NCI-H748 (cell line): ENCODE measurements around the gene COL20A1.
"Not testable (repeated sequence)": the region's sequence is repeated elsewhere in the genome, so short reads cannot be mapped to it uniquely, and the experiment has no call there.

Experiments
- DNase-seq: peaks from one replicate; lab custom pipeline; 2025; ENCODE audit not compliant: unreplicated experiment; lab: John Stamatoyannopoulos, UW

COL20A1 gene

DNA sequence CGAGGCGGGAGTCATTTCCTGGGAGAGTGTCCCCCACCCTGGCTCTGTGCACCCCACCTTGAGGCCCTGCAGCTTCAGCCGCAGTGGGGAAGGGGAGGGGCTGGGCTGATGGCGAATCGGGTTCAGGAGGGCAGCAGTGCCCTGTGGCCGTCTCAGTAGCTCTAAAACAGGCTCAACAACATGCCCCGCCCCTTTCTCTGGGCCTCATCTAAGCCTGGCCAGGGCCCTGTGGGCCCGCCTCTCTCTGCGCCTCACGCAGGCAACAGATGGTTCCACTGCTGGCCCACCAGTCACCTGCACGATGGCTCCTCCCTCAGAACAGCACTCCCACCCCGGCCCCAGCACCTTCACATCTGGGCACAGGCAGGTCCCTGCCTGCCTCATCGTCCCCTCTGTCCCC lies 38.0 kb downstream of the COL20A1 start:
- DNase-seq = no peak

DNA sequence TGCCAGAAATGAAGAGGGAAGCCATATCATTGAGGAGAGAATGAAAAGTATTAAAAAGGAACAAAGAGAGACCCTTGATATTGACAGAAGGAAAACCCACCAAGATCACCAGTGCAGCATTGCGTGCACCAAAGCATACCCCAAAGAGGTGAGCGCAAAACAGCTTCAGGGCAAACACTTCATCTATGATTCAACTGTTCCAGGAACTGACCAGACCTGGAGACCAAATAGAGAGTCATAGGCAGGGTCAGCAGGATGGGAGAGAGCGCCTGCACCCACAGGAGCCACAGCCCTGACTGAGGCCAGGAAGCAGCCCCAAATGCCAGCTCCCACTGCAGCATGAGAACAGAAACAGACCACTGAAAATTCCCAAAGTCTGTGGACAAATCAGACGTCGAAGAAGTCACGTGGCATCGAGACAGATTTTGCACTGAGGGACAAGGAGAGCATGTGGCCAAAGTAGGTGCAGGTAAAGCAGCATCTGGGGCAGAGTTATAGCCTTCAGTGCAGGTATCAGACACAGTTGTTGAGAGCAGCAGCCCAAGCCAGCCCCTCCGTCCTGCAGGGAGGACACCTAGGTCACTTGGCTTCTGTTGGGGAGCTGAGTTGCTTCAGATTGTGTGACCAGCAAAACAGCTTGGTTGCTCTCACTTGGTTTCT lies 38.9 kb downstream of the COL20A1 start:
- DNase-seq = no peak

DNA sequence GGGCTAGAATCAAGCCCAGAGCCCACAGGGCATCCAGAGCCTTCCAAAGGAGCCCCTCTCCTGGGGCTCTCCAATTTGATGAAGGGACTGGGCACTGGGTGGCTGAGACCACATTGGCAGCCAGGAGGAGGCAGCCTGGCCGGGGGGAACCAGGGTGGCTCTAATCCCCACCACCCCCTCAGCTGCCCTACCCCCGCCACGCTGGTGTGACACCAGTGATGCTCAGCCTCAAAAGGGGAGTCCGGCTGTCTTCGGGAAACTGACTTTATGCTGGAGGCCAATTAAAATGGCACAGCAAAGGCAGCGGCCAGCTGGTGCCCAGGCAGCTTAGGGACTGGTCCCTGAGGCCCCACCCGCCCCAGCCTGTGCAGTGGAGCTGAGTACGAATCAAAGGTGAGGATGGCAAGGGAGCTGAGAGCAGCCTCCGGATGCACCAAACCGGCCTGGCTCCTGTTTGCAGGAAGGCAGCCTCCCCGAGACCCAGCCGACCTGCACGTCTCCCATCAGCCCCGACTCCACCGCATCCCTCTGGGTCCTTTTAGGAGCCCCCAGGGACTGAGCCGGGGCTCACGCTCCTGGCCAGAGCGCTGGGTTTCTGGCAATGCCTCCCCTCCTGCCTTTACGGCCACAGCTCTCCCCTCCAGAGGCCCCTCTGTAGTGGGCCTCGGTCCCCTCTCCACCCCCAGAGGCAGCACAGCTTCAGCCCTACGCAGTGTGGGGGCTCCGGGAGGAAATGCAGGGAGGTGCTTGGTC lies 39.7 kb downstream of the COL20A1 start:
- DNase-seq = no peak

DNA sequence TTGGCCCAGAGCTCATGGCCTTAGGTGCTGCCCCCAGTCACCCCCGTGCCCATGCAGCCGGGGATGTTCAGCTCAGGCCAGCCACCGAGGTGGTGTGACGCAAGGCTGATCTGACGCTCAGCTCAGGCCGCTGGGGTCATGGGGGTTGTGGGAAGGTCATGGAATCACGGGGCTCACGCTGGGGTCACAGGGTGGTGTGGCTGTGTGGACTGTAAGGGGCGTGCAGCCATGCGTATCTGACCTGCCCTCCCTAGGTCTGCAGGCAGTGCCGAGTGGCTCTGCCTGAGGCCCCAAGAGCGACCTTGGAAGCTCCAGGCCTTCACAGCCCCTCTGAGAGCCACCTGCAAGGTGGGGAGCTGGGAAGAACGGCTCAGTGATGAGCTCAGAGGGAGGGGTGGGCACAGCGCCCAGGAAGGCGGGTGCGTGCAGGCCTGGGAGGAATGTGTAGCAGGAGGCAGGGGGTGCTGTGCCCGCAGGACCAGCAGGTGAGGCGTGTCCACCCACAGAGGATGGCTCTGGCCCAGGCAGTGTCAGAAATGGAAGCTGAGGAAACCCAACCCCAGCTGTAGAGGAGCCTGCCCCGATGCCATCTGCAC lies 40.4 kb downstream of the COL20A1 start:
- DNase-seq = no peak

DNA sequence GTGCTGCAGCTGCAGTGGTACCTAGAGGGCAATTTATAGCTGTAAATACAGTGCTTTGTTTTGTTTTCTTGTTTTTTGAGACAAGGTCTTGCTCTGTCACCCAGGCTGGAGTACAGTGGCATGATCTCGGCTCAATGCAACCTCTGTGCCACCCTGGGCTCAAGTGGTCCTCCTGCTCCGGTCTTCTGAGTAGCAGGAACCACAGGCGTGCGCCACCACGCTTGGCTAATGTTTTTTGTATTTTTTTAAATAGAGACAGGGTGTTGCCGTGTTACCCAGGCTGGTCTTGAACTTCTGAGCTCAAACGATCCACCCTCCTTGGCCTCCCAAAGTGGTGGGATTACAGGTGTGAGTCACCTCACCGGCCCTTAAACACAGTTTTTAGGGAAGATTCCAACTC lies 41.4 kb downstream of the COL20A1 start:
- no peak for DNase-seq

DNA sequence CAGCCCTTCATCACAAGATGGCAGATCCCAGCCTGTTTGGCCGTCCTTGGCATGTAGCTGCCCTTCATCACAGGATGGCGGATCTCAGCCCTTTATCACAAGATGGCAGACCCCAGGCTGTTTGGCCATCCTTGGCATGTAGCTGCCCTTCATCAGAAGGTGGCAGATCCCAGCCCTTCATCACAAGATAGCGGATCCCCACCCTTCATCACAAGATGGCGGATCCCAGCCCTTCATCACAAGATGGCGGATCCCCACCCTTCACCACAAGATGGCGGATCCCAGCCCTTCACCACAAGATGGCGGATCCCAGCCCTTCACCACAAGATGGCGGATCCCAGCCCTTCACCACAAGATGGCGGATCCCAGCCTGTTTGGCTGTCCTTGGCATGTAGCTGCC lies 42.1 kb downstream of the COL20A1 start:
- DNase-seq = not testable (repeated sequence)

DNA sequence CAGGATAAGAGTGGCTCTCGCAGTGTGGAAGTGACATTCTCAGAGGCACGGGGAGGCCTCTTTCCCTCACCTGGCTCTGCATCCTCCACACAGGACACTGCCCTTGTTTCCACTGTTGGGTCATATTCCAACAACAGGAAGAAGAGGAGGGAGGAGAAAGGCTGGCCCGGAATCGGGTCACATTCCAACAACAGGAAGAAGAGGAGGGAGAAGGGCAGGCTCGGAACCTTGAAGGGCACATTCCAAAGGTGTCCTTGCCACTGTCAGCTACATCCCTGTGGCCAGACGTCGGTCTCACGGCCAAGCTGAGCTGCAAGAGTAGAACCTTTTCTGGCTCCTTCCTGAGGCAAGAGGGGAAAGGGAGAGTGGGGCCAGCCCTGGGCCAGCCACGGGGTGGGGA lies 42.7 kb downstream of the COL20A1 start:
- no peak for DNase-seq

DNA sequence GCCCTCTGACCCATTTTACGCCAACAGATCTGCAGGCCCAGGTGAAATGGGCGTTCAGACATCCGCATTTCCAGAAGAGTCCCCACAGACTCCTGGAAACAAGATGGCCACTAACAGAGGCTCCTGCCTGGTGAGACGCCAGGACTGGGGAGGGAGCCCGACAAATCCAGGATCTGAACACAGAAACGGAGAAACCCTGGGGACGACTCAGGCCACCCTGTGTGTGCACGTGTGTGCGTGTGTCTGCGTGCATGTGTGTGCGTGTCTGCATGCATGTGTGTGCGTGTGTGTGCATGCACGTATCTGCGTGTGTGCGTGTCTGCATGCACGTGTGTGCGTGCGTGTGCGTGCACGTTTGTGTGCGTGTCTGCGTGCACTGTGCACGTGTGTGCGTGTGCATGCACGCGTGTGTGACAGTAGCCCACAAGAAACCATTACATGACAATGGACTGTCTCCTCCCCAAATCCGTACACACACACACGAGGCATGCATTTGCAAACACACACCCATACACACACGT lies 43.3 kb downstream of the COL20A1 start:
- DNase-seq = no peak

DNA sequence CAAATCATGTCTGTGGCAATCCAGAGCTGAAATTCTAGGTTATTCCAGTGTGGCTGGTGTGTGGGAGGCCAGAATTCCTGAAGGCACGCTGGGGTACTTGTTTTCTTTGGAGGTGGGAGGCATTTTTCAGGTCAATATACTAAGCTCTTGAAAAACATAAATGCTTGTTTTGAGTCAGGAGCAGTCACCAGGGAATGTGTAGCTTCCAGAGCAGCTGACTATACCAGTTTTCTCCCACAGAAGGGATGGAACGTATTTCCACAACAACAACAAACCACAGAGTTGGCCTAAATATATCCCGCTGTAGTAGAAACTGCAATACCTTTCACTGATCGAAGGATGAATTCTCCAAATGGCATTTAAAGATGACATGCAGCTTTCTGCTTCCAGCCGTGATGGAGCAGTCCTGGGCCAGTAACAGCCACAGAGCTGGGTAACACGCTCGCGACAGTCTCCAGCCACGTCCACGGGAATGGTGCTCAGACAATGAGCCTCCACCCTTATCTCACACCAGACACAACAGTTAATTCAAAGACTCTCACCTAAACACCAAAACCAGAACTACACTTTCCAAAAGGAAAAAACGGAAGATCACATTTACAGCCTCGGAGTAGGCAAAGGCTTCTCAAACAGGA lies 44.9 kb downstream of the COL20A1 start:
- no peak for DNase-seq

DNA sequence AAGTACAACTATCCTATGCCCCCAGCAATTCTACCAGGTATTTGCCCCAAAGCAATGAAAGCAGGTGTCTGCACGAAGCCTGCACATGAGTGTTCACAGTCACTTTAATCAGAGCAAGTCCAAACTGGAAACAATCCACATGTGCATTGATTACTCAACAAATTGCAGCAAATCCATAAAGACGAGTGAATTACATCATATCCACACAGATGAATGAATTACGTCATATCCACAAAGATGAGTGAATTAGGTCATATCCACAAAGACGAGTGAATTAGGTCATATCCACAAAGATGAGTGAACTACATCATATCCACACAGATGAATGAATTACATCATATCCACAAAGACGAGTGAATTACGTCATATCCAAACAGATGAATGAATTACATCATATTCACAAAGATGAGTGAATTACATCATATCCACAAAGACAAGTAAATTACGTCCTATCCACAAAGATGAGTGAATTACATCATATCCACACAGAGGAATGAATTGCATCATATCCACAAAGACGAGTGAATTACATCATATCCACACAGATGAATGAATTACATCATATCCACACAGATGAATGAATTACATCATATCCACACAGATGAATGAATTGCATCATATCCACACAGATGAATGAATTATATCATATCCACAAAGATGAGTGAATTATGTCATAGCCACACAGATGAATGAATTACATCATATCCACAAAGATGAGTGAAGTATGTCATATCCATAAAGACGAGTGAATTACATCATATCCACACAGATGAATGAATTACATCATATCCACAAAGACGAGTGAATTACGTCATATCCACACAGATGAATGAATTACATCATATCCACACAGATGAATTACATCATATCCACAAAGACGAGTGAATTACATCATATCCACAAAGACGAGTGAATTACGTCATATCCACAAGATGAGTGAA lies 46.4 kb downstream of the COL20A1 start:
- not testable (repeated sequence) for DNase-seq

DNA sequence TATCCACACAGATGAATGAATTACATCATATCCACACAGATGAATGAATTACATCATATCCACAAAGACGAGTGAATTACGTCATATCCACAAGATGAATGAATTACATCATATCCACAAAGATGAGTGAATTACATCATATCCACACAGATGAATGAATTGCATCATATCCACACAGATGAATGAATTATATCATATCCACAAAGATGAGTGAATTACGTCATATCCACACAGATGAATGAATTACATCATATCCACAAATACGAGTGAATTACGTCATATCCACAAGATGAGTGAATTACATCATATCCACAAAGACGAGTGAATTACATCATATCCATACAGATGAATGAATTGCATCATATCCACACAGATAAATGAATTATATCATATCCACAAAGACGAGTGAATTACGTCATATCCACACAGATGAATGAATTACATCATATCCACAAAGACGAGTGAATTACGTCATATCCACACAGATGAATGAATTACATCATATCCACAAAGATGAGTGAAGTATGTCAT lies 47.2 kb downstream of the COL20A1 start:
- not testable (repeated sequence) for DNase-seq

DNA sequence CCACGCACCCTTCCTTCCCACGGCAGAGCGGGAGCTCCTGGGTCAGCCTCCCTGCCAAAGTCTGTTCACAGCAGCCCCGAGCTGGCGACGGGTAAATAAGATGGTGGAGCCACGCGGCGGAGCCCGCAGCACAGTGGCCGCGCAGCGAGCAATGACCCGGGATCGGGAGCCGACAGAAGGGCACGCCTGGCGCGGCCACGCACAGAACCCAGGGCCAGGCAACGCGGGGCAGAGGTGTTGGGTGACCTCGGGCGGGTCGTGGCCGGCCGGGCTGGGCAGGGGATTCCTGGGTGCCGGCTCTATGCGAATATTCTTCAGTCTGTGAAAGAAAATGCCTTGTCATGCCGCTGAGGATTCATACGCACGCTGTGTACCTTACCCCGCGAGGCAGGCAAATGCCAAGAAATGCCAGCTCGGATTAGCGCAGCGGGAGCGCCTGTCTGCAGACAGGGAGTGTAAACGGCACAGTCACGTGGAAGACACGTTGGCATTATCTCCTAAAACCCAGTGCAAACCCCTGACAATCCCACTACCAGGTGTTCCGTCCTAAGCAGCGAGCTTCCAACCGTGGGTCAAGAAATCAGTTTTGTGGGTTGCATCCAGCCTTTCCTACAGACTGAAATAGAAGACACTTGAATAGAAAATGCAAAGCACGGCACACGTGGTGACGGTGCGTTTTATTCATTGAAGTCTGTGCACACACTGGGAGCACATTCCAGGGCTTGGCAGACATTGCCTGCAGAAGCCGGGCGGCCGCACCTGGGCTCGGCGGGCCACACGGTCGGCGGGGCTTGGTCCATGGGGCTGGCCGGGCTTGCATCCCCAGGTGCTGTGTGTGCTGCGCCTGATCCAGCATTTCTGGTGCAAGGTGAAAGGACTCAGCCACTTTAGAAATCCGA lies 49.8 kb downstream of the COL20A1 start:
- DNase-seq = peak; percentile 9

DNA sequence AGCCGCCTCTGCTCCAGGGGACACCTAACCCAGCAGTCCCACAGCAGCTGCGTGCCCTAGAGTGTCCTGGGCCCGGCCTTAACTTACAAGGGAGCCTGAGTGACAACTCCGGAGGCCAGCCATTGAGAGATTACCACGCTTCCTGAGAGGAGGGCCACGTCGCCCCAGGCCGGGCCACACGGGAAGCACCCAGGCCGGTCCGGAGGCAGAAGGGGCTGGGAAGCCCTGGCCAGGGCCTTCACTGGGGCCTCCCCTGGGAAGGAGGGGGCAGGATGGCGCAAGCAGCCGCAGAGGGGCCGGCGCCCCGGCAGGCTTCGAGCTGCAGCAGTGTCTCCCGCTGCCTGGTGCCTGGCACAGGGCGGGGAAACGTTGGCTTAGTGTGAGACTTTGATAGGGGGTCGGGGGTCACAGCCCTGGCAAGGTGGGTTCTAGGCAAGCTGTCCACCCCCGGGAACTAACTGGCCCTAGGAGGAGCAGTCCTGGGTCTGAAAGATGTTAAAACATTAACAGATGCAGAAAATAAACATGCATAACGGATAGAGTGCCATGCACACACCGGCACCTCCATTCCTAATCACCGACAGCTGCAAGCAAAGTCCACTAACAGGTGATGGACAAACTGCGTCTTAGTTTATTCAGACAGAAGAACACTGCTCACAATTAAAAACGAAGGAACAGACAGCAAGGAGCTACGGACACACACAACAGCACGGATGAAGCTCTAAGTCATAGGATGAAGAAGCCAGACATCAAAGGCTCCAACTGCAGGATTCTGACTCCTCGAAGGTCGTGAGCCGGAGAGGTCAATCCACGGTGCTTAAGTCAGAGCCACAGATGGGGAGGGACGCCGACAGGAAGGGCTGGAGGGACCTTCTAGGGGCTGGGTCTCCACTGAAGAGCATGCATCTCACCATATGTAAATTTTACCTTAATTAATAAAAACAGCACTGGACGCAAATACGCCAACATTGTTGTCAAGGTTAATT lies 50.8 kb downstream of the COL20A1 start:
- no peak for DNase-seq

DNA sequence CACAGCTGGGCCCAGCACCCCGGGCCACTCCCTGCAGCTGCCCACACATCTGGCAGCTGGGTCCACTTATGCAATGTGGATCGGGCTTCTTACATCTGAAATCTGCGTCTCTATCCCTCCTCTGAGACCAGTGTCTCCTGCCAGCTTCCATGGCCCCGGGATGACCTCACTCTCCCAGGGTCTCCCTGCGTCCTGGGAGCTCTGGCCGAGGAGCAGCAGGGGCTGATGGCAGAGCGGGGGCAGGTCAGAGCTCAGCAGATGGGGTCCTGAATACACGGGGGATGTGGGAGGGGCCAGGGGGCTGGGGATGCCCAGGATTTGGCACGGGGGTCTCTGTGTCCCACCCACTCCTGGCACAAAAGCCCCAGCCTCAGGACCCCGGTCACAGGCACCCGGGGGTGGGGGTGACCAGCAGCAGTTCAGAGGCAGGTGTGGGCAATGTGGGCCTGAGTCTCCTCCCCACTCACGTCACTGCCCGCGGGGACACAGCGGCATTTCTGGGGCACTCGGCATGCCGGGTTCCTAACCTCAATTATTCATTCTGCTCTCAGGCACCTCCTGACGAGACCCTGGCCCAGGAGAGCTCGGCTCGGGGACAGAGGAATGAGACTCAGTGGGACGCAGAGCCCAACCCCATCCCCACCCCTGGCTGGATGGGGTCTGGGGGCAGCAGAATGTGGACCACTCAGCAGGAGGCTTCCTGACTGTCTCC lies 51.8 kb downstream of the COL20A1 start:
- DNase-seq = no peak

DNA sequence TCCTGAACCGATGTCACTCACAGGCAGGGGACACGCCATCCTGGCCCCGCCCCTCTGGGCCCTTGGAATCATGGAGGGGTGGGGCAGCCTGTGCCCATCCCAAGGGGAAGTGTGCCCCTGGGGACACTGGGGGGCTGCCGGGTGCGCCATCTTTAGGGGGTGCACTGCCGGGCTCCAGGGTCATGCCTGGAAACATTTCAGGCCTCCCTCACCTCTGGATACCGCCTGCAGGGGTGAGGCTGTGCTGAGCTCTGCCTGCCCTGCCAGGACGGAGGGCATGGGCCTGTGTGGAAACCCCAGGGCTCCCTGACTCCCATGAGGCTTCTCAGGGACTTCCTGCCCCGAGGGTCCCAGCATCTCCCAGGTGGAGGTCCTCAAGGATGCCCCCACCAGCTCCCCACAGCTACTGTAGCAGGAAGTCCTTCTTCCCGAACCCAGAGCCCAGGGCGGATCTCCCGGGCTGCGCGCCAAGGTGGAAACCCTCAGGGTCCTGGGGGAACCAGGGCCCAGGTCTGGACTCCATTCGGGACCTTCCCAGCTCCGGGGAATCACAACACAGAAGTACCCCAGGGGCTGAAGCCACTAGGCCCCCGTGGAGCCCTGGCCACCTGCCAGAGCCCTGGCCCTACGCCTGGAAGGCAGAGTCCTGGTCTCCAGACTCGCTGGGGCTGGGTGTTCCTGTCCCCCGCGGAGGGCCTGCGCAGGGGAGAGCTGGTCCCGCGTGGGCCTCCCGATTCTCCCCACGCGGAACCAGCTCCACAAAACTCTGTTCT lies 52.5 kb downstream of the COL20A1 start:
- no peak for DNase-seq
